HG03571 (cell line): ENCODE measurements around the gene FRYL.

ENCODE experiments used
- ATAC-seq: cut with Tn5 transposase; IDR thresholded peaks from one replicate; pipeline ENCODE4 v1.9.1; 2021; ENCODE audit not compliant: unreplicated experiment

Gene FRYL

DNA sequence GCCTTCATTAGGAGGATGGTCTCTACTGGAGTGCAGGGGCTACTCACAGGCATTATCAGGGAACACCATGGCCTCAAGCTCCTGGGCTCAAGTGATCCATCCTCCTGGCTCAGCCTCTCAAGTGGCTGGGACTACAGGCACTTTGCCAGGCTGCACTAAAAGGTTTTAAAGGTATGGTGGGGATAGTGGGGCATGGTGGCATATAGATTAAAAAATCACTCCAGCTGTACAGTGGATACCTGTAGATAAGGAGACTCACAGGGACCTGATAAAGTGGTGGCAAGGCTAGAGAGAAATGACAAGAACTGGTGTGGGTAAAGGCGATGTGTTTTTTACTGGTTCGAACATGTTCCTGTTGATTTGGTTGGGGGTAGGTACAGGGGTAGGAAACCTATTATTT is 284.1 kb downstream of the FRYL start:
- ATAC-seq = no peak

DNA sequence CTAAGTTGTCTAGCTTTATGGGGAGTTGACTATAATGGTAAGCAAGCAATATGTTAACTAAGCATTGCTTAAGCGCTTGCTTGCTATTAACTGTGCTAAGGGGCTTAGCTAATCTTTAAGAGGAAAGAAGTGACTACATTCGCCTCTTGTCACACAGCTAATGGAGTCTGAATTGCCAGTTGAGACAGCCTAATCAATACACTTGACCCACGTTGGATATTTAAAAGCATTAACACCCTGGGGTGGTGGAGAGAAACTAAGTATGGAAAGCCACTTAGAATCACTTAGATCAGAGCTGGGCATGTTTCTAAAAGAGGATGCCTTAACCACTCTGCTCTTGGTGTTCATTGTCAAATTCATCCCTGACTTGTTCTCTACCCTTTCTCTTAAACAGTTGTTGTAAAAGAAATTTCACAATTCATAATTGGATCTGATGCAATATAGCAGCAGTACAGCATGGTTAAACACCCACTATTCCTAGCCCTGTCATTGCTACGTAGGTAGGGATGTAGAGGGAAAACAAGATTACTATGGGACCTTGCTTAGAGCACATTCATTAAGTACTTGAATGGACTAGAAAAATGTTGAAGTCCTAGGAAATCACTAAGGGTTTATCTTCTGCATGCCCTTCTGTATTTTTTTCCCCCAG is 286.5 kb downstream of the FRYL start:
- no peak for ATAC-seq

DNA sequence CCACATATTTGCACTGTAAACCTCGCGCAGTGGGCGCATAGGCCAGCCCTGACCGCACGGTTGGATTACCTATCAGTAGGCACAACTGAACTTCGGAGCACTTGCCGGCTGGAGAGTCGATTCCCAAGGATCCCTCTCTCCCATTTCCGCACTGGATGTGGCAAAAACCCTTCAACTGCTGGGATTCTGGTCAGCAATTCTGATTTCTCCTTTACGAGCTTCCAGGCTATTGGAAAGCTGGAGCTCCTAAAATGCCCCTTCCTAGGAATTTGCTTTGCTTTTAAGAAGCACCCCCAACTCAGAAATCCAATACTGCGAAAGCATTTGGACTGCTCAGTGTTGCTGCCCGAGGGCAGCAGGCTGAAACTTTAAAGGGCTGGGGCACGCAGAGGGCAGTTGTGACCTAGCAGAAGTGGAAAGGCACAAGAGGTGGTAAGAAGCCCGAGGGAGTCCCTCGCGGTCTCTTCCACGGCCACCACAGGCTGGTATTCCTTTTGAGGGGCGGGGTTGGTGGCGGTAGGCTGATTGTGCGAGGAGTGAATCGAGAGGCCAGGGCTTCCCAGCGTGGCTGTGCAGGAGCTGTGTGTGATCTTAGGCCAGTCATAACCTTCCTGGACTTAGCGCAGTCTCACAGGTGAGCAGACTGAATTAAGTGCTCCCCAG is 288.4 kb downstream of the FRYL start:
- ATAC-seq = no peak

DNA sequence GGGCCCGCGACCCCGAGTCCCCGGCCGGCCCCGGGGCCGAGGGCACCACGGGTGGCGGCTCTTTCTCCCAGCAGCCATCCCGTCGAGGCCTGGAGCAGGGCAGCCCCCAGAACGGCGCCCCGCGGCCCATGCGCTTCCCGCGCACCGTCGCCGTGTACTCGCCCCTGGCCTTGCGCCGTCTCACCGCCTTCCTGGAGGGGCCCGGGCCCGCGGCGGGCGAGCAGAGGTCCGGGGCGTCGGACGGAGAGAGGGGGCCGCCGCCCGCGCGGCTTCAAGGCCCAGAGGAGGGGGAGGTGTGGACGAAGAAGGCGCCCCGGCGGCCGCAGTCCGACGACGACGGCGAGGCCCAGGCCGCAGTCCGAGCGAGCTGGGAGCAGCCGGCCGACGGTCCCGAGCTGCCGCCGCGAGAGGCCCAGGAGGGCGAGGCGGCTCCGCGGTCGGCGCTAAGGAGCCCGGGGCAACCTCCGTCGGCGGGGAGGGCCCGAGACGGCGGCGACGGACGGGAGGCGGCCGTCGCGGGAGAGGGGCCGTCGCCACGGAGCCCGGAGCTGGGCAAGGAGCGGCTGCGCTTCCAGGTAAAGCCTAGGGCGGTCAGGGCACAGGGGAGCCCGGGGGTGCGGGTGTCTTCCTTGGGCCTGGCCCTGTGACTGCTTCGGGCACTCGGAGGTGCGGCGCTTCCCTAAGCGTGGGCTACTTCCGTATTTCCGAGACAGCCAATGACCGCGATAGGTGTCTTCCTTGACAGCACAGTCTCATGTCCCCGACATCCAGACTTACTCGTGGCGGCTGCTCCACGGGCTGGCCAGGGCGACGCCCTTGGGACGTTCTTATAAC is 289.2 kb downstream of the FRYL start:
- no peak for ATAC-seq

DNA sequence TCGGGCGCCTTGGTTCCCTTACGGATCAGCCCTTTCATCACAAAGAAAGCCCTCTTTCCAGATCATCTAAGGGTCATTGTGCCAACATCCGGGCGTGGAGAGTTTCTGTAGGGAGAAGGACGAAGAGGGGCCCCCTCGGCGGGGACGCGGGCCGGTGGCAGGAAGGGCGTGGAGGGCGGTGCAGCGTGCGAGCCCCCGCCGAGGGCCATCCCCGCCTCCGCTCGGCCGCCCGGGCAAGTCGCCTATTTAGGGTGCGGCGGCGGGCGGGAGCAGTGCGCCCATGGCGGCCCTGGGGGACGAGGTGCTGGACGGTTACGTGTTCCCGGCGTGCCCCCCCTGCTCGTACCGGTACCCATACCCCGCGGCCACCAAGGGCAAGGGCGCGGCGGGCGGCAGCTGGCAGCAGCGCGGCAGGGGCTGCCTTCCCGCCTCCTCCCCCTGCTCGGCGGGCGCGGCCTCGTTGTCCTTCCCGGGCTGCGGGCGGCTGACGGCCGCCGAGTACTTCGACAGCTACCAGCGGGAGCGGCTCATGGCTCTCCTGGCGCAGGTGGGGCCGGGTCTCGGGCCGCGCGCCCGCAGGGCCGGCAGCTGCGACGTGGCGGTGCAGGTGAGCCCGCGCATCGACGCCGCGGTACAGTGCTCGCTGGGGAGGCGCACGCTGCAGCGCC is 289.9 kb downstream of the FRYL start, which contains the start of gene ZAR1:
TSS of gene ZAR1 (plus strand) at position 241 of the 668 bp plus-strand sequence. CDS start at position 281, 40 bp downstream.
- ATAC-seq = no peak

DNA sequence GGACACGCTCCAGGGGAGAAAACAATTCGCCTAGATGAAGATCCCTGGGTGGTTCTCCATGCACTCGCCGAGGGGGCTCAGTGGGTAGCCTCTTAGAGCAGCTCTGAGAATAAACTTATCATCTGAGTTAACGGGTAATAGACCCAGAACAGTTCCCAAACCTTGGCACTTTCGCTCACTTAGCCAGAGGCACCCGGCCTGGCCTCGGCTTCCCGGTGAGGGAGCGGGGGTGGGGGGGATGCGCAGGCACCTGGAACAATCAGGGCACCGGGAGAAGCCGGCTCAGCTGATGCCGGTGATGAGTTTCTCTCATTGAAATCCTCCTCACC is 290.4 kb downstream of the FRYL start:
- ATAC-seq = no peak

DNA sequence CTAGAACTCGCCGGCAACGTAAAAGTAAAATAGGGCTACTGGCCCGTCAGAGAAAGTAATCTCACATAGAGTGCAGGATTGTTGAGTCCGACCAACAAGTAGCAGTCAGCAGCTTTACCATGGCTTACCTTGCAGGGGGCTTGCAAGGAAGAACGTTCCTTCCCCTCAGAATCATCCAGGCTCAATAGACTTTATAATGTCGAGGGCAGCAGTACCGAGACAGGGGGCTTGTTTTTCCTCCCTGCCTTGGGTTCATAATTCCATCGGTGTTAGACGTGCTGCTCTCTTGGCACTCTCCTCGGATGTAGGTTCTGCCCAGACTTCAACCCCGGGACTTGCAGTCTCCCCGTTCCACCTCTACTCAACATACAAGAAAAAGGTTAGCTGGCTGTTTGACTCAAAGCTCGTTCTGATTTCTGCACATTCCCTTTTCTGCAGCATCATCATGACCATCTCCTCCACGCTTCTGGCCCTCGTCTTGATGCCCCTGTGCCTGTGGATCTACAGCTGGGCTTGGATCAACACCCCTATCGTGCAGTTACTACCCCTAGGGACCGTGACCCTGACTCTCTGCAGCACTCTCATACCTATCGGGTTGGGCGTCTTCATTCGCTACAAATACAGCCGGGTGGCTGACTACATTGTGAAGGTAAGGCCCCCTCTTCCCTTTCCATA is 295.4 kb downstream of the FRYL start:
- no peak for ATAC-seq

DNA sequence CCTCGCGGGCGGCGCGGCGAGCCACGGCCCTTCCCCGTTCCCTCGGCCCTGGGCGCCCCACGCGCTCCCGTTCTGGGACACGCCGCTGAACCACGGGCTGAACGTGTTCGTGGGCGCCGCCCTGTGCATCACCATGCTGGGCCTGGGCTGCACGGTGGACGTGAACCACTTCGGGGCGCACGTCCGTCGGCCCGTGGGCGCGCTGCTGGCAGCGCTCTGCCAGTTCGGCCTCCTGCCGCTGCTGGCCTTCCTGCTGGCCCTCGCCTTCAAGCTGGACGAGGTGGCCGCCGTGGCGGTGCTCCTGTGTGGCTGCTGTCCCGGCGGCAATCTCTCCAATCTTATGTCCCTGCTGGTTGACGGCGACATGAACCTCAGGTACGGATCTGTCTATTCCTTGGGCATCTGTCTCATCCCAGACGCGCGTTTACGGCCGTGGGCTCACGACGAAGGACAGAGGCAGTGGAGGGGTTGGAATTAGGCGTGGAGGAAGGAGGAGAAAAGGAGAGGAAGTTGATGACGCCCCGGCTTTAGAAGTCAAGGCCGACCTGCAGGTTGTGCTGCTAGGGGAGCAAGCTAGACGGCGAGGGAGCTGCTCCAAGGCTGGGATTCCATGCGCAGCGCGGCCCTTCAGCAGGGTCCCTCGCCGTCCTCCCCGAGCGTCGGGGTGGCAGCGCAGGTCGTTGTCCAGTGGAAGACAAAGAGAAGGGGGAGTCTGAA is 296.1 kb downstream of the FRYL start:
- ATAC-seq = no peak

DNA sequence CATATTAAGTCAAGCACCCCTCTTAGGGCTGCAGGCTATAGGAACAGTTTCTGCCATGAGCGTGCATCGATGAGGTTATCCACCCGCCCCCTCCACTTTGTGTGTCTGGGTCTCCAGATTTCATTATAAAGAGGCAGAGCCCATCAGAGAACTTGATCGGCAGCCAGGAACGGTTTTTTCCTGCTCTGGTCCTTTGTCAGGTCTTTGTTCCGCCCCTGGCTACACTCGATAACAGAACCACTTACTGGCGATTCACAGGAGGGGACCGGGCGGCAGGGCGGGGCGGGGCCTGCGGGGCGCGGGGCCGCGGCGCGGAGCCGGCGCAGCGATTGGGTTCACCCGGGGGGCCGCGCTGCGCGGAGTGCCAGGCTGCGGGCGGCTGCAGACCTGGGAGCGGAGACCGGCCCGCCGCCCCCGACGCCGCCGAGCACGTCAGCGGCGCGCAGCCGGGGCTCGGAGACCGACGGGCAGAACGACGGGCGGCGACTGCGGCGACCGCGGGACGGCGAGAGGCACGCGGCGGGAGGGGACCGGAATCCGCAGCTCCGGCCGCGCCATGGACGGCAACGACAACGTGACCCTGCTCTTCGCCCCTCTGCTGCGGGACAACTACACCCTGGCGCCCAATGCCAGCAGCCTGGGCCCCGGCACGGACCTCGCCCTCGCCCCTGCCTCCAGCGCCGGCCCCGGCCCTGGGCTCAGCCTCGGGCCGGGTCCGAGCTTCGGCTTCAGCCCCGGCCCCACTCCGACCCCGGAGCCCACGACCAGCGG is 296.9 kb downstream of the FRYL start, which contains the start of gene SLC10A4:
TSS of gene SLC10A4 (plus strand) at position 338 of the 771 bp plus-strand sequence. CDS start at position 557, 219 bp downstream.
- ATAC-seq = no peak

DNA sequence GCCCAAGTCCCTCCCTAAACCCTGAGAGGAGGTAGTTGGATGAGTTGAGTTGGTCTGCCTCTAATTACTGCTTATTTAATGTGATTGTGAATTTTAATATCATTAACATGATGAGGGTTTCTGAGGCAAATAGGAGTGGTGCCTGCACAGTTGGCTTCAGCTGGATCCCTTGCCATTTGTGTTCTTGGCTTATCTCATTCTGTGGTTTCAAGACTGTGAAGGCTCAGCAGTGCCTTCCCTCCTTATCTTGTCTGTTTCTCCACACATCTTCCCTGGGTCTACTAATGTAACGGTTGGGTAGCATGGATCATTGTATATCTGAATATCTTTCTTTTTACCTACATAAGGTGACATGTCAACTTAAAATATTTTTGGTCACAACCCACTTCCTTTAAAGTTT is 298.5 kb downstream of the FRYL start:
- ATAC-seq = no peak

DNA sequence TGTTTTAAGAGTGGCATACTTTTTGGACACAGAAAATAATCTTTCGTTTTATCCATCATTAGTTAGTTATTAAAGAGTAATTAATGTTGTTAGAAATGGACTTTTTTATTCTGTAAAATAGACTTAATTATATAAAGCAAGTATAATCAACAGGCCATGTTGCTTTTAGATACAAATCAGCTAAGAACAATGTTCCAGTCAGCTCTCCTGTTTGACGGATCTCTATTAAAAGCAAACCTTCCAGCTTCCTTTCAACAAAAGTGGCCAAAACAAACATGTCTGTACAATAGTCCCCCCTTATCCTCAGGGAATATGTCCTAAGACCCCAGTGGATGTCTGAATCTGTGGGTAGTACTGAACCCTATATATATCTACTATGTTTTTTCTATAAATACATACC is 301.8 kb downstream of the FRYL start:
- no peak for ATAC-seq

DNA sequence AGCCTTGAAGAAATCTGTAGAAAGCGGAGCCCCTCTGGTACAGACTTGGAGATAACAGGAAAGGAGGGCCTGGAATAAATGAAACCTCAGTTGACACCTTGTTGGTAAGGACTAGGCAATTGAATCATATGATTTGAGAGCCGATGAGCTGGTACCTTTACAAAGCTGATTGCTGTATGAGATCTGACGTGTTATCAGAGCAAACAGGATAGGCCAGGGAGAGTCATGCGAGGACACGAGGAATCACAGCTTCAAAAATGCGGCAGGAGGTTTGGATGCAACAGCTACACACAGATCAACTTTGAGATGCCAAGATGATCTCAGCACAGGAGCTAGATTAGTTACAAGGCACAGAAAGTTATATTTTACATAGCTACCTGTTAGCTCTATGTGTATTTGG is 304.3 kb downstream of the FRYL start:
- ATAC-seq = no peak

DNA sequence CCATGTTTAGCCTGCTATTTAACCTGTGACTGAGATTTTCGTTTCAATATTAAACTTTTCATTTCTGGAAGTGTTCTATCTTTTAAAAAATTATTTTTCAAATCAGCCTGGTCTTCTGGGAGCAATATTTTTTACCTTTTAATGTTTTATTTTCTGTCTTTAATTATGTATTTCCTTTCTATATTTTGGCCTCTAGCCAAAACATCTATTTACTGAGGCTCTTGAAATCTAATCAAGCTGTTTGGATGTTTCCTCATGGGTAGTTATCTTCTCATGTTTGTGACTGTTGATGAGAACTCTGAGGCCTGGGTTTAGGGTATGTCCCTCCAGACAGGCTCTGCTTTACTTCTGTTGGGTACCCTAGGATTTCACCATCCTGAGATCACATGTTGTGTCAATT is 307.3 kb downstream of the FRYL start:
- no peak for ATAC-seq

DNA sequence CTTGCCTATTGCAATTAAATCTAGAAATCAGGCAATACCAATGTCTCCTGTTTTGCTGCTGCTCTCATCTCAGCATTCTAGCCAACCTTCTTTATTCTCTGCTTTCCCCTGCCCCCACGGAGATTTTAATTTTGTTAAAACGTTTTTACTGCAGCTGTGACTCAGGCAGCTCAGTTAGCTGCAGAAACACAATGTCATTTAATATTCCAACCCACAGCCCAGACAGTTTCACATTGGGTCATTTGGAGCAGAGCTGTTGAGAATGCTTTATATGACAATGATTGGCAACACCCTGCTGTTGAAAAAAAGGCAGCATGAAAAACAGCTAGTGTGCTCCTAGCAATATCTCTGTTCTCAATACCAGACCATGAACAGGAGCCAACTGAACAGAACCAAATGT is 309.5 kb downstream of the FRYL start:
- no peak for ATAC-seq

DNA sequence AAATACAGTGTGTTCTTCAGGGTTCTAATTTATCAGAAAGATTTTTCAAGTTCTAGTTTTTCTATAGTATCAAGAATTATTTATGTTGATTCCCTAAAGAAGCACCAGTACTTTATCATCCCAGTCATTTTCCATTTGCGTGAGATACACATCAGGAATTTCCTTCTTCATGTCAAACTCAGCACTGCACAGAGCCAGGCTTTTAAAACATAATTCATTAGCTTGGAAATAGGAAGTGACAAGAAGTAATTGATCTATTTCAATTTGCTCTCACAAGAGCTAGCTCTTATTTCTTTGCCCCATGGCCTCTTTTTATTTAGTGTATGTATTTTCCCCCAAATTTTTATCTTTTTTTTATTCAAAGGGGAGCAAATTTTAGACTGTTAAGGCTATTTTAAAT is 309.9 kb downstream of the FRYL start:
- ATAC-seq = no peak

DNA sequence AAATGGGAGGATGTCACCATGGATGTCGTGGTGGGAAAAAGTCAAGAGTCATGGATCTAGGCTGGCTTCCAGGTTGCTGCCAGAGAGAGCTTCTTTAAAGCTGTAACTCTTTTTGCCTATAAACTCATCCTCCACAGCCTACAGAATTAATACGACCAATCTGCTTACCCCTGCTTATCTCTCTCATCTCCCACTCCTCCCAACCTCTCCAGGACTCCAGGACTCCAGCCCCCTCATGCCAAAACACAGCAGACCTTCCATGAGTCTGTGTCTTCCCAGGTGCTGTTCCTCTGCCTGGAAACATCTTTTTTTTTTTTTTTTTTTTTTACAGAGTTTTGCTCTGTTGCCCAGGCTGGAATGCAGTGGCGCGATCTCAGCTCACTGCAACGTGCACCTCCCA is 312.2 kb downstream of the FRYL start:
- no peak for ATAC-seq

DNA sequence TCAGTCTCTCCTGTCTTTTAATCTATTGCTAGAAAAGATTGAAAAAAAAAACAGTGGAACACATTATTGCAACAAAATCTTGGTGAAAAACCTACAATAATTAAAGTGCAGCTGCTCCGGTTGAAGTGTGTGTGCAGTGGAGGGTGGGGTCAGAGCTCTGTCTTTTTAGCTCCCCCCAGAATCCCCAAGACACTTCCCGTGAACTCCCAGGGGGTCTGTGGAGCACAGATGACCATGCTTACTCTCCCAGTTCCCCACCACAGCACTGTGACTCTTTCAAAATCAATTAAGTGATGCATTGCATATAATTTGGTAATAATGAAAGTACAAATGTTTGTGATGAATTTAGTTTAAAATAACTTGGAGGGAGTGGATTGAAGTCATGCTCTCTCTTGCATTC is 312.6 kb downstream of the FRYL start:
- ATAC-seq = no peak

DNA sequence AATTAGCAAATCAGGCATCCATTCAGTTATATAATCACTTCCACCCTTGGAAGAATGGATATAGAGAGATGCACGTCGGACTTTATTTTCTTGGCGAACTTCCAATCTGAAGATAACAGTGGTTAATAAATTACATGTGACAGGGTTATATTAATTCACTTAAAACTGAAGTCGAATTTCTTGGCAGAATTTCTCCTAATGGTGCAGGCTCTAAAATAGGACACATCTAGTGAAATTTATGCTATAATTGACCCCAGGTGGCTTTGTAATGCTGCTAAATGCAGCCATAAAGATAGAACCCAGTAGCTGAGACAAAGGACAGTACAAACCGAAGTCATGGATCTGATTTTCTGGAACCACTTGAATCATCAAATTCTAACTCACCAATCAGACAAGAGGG is 317.7 kb downstream of the FRYL start:
- ATAC-seq = no peak

DNA sequence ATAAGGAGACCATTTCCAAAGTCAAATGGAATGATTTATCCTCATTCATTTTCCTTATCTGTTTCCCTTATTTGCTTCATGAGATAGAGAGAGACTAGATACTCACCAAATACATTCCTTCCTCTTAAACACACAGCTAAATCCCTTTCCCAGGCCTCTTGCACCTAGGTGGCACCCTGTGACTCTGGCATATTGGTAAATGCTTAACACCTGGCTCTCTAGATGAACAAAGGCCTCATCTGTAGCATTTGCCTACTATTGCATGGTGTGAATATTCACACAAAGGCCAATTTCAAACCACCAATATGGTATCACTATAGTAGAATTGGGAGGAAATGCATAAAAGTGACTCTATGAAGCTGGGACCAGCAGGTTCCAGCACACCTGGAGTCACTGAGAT is 319.1 kb downstream of the FRYL start:
- ATAC-seq = no peak

DNA sequence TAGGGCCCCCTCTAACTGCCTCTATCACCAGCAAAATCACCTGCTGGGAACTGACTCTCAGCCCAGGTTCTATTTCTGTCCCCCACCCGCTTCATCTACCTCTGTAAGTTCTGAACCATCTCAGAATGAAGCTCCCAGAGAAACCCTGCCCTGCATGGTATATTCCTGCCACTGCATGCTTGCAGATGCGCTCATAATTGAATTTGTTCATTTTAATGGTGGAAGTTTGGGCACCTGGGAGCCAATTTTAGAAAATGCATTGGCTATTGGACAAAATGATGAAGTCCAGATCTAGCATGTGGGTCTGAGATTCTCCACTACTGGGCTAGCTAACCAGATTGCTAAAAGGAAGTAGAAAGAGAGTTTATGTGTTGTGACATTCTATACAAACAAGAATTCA is 325.5 kb downstream of the FRYL start:
- ATAC-seq = no peak
